IMR-90 (cell line): ENCODE measurements around the gene KRT6A. TPM values are rescaled to one million over a fixed set of nuclear protein-coding genes. Genes with fewer than 3 reads are reported as not detected.

Experiments used
- ATAC-seq: fragments of 200-7000 bp; cut with Tn5 transposase; 2 replicates; pipeline ENCODE4 v1.9.1; 2020; ENCODE audit warnings: low read depth, mild to moderate bottlenecking, moderate library complexity
- BruUV-seq: library from RNA; stranded (reverse); fragments of 400-500 nt; replicated peaks from 2 replicates; lab custom pipeline; 2021; lab: Mats Ljungman, UMichigan
- CTCF ChIA-PET: fragments of 300-600 bp; formaldehyde crosslinking; extraction: SDS; loops from one replicate; lab custom pipeline; 2021; ENCODE audit warnings: antibody characterized with exemption; lab: Yijun Ruan, JAX
- POLR2A ChIA-PET: fragments of 300-600 bp; sonication (Branson Sonifier 250); formaldehyde crosslinking; loops from one replicate; lab custom pipeline; 2022; ENCODE audit warnings: antibody characterized with exemption; ENCODE audit not compliant: unreplicated experiment; lab: Charles Lee
- DNase-seq: peaks from one replicate; pipeline ENCODE4 v3.0.0; 2013
- H2AFZ ChIP-seq: replicated peaks from 2 replicates; pipeline ENCODE3; 2013; ENCODE audit warnings: low read length, mild to moderate bottlenecking; ENCODE audit not compliant: poor library complexity
- H2AK5ac ChIP-seq: 2 replicates; pipeline ENCODE4 v1.6.1; 2013; ENCODE audit warnings: low read depth, low read length, inconsistent platforms
- H2AK9ac ChIP-seq: replicated peaks from 2 replicates; pipeline ENCODE3; 2013; ENCODE audit warnings: mild to moderate bottlenecking, low read depth, low read length, moderate library complexity; ENCODE audit not compliant: poor library complexity
- H2BK120ac ChIP-seq: 2 replicates; pipeline ENCODE4 v1.6.1; 2013; ENCODE audit warnings: low read depth, low read length, inconsistent platforms
- H2BK15ac ChIP-seq: 3 replicates; pipeline ENCODE4 v1.6.1; 2013; ENCODE audit warnings: low read depth, low read length, inconsistent platforms
- H2BK20ac ChIP-seq: 2 replicates; pipeline ENCODE4 v1.6.1; 2013; ENCODE audit warnings: low read depth, mild to moderate bottlenecking, inconsistent platforms, low read length, moderate library complexity
- H2BK5ac ChIP-seq: 2 replicates; pipeline ENCODE4 v1.6.1; 2013; ENCODE audit warnings: mild to moderate bottlenecking, low read depth, low read length, inconsistent platforms; ENCODE audit not compliant: poor library complexity, severe bottlenecking
- H3K14ac ChIP-seq: replicated peaks from 2 replicates; pipeline ENCODE4 v1.6.1; 2013; ENCODE audit warnings: low read depth, low read length, inconsistent platforms
- H3K18ac ChIP-seq: 2 replicates; pipeline ENCODE4 v1.6.1; 2013; ENCODE audit warnings: low read depth, low read length, control low read depth
- H3K23ac ChIP-seq: 2 replicates; pipeline ENCODE4 v1.6.1; 2013; ENCODE audit warnings: low read depth, low read length, inconsistent platforms
- H3K27ac ChIP-seq: 2 replicates; pipeline ENCODE4 v1.5.1; 2013; ENCODE audit warnings: mild to moderate bottlenecking, control low read depth, low read length; ENCODE audit not compliant: insufficient read depth
- H3K27me3 ChIP-seq: 2 replicates; pipeline ENCODE4 v1.6.1; 2013; ENCODE audit warnings: low read length; ENCODE audit not compliant: control insufficient read depth, insufficient read depth
- H3K36me3 ChIP-seq: 2 replicates; pipeline ENCODE4 v1.6.1; 2013; ENCODE audit warnings: low read length, mixed read lengths; ENCODE audit not compliant: control insufficient read depth, insufficient read depth
- H3K4ac ChIP-seq: 2 replicates; pipeline ENCODE4 v1.6.1; 2013; ENCODE audit warnings: low read depth, low read length, inconsistent platforms
- H3K4me1 ChIP-seq: 2 replicates; pipeline ENCODE4 v1.6.1; 2013; ENCODE audit warnings: low read length, mixed read lengths; ENCODE audit not compliant: control insufficient read depth, insufficient read depth
- H3K4me2 ChIP-seq: 2 replicates; pipeline ENCODE4 v1.6.1; 2013; ENCODE audit warnings: low read depth, mild to moderate bottlenecking, control low read depth, low read length, moderate library complexity
- H3K4me3 ChIP-seq: 2 replicates; pipeline ENCODE4 v1.5.1; 2013; ENCODE audit warnings: low read depth, mild to moderate bottlenecking, control low read depth, low read length, moderate library complexity; ENCODE audit not compliant: insufficient read depth
- H3K56ac ChIP-seq: 2 replicates; pipeline ENCODE4 v1.6.1; 2013; ENCODE audit warnings: low read length, inconsistent platforms; ENCODE audit not compliant: insufficient read depth; ENCODE audit errors: extremely low read depth
- H3K79me1 ChIP-seq, 2 experiments: 2 replicates each; pipeline ENCODE4 v1.6.1; 2013; ENCODE audit warnings: low read length in 2 of 2, inconsistent platforms in 1 of 2, low read depth in 1 of 2
- H3K9ac ChIP-seq: 2 replicates; pipeline ENCODE4 v1.6.1; 2013; ENCODE audit warnings: low read depth, low read length, control low read depth
- H3K9me1 ChIP-seq: 2 replicates; pipeline ENCODE4 v1.6.1; 2013; ENCODE audit warnings: low read length, inconsistent platforms; ENCODE audit not compliant: insufficient read depth
- H3K9me3 ChIP-seq: 2 replicates; pipeline ENCODE4 v1.6.1; 2013; ENCODE audit warnings: low read length; ENCODE audit not compliant: control insufficient read depth, insufficient read depth
- H4K20me1 ChIP-seq: 2 replicates; pipeline ENCODE4 v1.6.1; 2013; ENCODE audit warnings: low read length, inconsistent platforms; ENCODE audit not compliant: insufficient read depth
- H4K5ac ChIP-seq: 2 replicates; pipeline ENCODE4 v1.6.1; 2013; ENCODE audit warnings: mild to moderate bottlenecking, low read depth, low read length, control low read depth
- H4K8ac ChIP-seq, 2 experiments: 2 replicates each; pipeline ENCODE4 v1.6.1; 2013; ENCODE audit warnings: low read depth in 2 of 2, low read length in 2 of 2, control low read depth in 1 of 2, inconsistent platforms in 1 of 2
- H4K91ac ChIP-seq: 2 replicates; pipeline ENCODE4 v1.6.1; 2013; ENCODE audit warnings: low read depth, low read length, inconsistent platforms; ENCODE audit not compliant: insufficient read depth
- BHLHE40 ChIP-seq: fragments of 150-350 bp; IDR thresholded peaks from 2 replicates; pipeline ENCODE4 v1.6.1; 2016; ENCODE audit warnings: mild to moderate bottlenecking, low read depth, low read length
- CEBPB ChIP-seq: IDR thresholded peaks from 2 replicates; pipeline ENCODE4 v1.6.1; 2012; ENCODE audit warnings: low read depth, low read length, improper control_type of control experiment
- CHD1 ChIP-seq: IDR thresholded peaks from 2 replicates; pipeline ENCODE4 v1.6.1; 2012; ENCODE audit warnings: low read depth, low read length, improper control_type of control experiment
- CTCF ChIP-seq: conservative IDR thresholded peaks from 2 replicates; pipeline ENCODE4 v1.5.1; 2012; ENCODE audit warnings: mild to moderate bottlenecking, low read depth, low read length, improper control_type of control experiment
- FOS ChIP-seq: fragments of 150-350 bp; IDR thresholded peaks from 2 replicates; pipeline ENCODE4 v1.6.1; 2016; ENCODE audit warnings: low read depth, low read length
- MAFK ChIP-seq: IDR thresholded peaks from 2 replicates; pipeline ENCODE4 v1.6.1; 2012; ENCODE audit warnings: low read depth, low read length, improper control_type of control experiment
- MAZ ChIP-seq: IDR thresholded peaks from 2 replicates; pipeline ENCODE4 v1.6.1; 2012; ENCODE audit warnings: low read depth, mild to moderate bottlenecking, low read length, improper control_type of control experiment, moderate library complexity, borderline replicate concordance
- MXI1 ChIP-seq: IDR thresholded peaks from 2 replicates; pipeline ENCODE4 v1.6.1; 2012; ENCODE audit warnings: low read depth, mild to moderate bottlenecking, low read length, moderate library complexity, borderline replicate concordance
- NFE2L2 ChIP-seq: fragments of 150-350 bp; IDR thresholded peaks from 2 replicates; pipeline ENCODE4 v1.6.1; 2016; ENCODE audit warnings: low read depth, mild to moderate bottlenecking, low read length
- POLR2A ChIP-seq: IDR thresholded peaks from 2 replicates; pipeline ENCODE4 v1.6.1; 2012; ENCODE audit warnings: mild to moderate bottlenecking, low read depth, low read length
- RAD21 ChIP-seq: IDR thresholded peaks from 2 replicates; pipeline ENCODE4 v1.6.1; 2012; ENCODE audit warnings: low read length, improper control_type of control experiment
- RCOR1 ChIP-seq: IDR thresholded peaks from 2 replicates; pipeline ENCODE4 v1.6.1; 2012; ENCODE audit warnings: mild to moderate bottlenecking, low read length, improper control_type of control experiment; ENCODE audit not compliant: insufficient replicate concordance
- RFX5 ChIP-seq: IDR thresholded peaks from 2 replicates; pipeline ENCODE4 v1.8.0; 2012; ENCODE audit warnings: low read depth, mild to moderate bottlenecking, low read length, moderate library complexity
- SMC3 ChIP-seq: fragments of 150-350 bp; IDR thresholded peaks from 2 replicates; pipeline ENCODE4 v1.6.1; 2016; ENCODE audit warnings: low read depth, mild to moderate bottlenecking, antibody characterized with exemption, low read length, moderate library complexity
- WGBS, 2 experiments: methylation state at CpG; one replicate each; pipeline versions ENCODE4 v1.1.5 to v1.1.7; 2013; ENCODE audit warnings: missing lambda C conversion rate in 2 of 2; ENCODE audit not compliant: insufficient read length in 1 of 2; ENCODE audit errors: extremely low coverage in 2 of 2; 5-methylcytosine and 5-hydroxymethylcytosine counted together
- dilution Hi-C: fragments of 300-500 bp; cut with HindIII; formaldehyde crosslinking; loops from one replicate; pipeline ENCODE4 v1.14.3; 2018; ENCODE audit warnings: low sequenced_read_pairs; ENCODE audit not compliant: unreplicated experiment
- in situ Hi-C: fragments of 300-500 bp; cut with MboI; formaldehyde crosslinking; loops from 3 replicates; pipeline ENCODE4 v1.14.3; 2019; ENCODE audit warnings: low sequenced_read_pairs, inconsistent platforms, mixed read lengths
- intact Hi-C: fragments of 100-400 bp; cut with micrococcal nuclease; formaldehyde crosslinking; loops from 2 replicates; pipeline ENCODE4 v1.10.0; 2022
- polyA plus RNA-seq, 3 experiments: library from polyadenylated mRNA; depleted of rRNA; stranded (reverse); fragments of >200 nt; gene quantifications; 2 replicates each; pipeline ENCODE4 v1.2.3, GENCODE V29; 2012; ENCODE audit warnings: low replicate concordance in 1 of 3
- total RNA-seq: library from RNA; depleted of rRNA; stranded (reverse); fragments of >200 nt; gene quantifications from 2 replicates; pipeline ENCODE4 v1.2.3, GENCODE V29; 2012
- TF ChIP-seq, protein P1 (sequence below): fragments of 150-350 bp; IDR thresholded peaks from 2 replicates; pipeline ENCODE4 v1.6.1; 2016; ENCODE audit warnings: low read depth, mild to moderate bottlenecking, low read length, moderate library complexity, borderline replicate concordance
- TF ChIP-seq, protein P2 (sequence below): fragments of 150-350 bp; IDR thresholded peaks from 2 replicates; pipeline ENCODE4 v1.6.1; 2017; ENCODE audit warnings: mild to moderate bottlenecking, antibody characterized with exemption, low read length, low read depth

KRT6A gene
- total and polyA plus RNA-seq, 2 of the 4 experiments (the other 2 are of a cell fraction): not detected

- no peaks in the 10 kb centered on the region for H3K9me1 ChIP-seq
Observed at GRCh38 chr12:52517888-52518287, 24.8 kb upstream of the KRT6A start.

More at GRCh38 chr12:52517888-52518287, 24.8 kb upstream of the KRT6A start:
- dilution Hi-C loops: no loop called here
- no peak overlapping the region for H3K9ac ChIP-seq
- BruUV-seq: no TSS peak
- no peak overlapping the region for H2BK20ac ChIP-seq
- H4K20me1 ChIP-seq: no peaks in the 10 kb centered on the region; the same call in 1 of the 2 replicates
- WGBS, 2 experiments: 86% methylated on average over 1 of the region's 5 CpGs; no CpG with 5 or more reads in 1 of the 2 experiments
- H2BK15ac ChIP-seq: no peak overlapping the region
- no peak overlapping the region for H3K23ac ChIP-seq
- peaks cover 35% of the 10 kb centered on the region for H3K27me3 ChIP-seq
- no peak overlapping the region for H3K4me3 ChIP-seq
- H3K9me3 ChIP-seq: no peaks in the 10 kb centered on the region
- TF ChIP-seq RAD21 (no peak), RFX5 (no peak), NFE2L2 (no peak), MXI1 (no peak), CTCF (no peak), CEBPB (no peak), MAFK (no peak), POLR2A (no peak), SMC3 (no peak), RCOR1 (no peak), CHD1 (no peak), MAZ (no peak), BHLHE40 (no peak), FOS (no peak)
- TF ChIP-seq, protein P1, sequence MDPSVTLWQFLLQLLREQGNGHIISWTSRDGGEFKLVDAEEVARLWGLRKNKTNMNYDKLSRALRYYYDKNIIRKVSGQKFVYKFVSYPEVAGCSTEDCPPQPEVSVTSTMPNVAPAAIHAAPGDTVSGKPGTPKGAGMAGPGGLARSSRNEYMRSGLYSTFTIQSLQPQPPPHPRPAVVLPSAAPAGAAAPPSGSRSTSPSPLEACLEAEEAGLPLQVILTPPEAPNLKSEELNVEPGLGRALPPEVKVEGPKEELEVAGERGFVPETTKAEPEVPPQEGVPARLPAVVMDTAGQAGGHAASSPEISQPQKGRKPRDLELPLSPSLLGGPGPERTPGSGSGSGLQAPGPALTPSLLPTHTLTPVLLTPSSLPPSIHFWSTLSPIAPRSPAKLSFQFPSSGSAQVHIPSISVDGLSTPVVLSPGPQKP: no peak
- TF ChIP-seq, protein P2, sequence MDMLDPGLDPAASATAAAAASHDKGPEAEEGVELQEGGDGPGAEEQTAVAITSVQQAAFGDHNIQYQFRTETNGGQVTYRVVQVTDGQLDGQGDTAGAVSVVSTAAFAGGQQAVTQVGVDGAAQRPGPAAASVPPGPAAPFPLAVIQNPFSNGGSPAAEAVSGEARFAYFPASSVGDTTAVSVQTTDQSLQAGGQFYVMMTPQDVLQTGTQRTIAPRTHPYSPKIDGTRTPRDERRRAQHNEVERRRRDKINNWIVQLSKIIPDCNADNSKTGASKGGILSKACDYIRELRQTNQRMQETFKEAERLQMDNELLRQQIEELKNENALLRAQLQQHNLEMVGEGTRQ: no peak
- no peak overlapping the region for H2BK5ac ChIP-seq
- H2AFZ ChIP-seq: no peak overlapping the region
- intact Hi-C loops: no loop called here
- H3K27ac ChIP-seq: no peak overlapping the region
- no peak overlapping the region for H3K18ac ChIP-seq
- H3K36me3 ChIP-seq: no peaks in the 10 kb centered on the region
- no peak for ATAC-seq
- H2AK5ac ChIP-seq: no peak overlapping the region
- no peak overlapping the region for H3K4ac ChIP-seq
- H3K79me1 ChIP-seq: no peaks in the 10 kb centered on the region
- no peak overlapping the region for H4K5ac ChIP-seq
- no peak overlapping the region for H2AK9ac ChIP-seq
- H3K4me1 ChIP-seq: no peaks in the 10 kb centered on the region
- in situ Hi-C loops: no loop called here
- CTCF ChIA-PET: no interaction called here
- no peak overlapping the region for H4K91ac ChIP-seq
- H2BK120ac ChIP-seq: no peak overlapping the region
- DNase-seq: no peak
- H3K14ac ChIP-seq: no peak overlapping the region
- H3K56ac ChIP-seq: no peak overlapping the region
- H4K8ac ChIP-seq: no peak overlapping the region
- H3K4me2 ChIP-seq: no peak overlapping the region
- POLR2A ChIA-PET: no interaction called here
